ENCODE measurements around the gene PRRG4.
"Not testable (repeated sequence)": the region's sequence is repeated elsewhere in the genome, so short reads cannot be mapped to it uniquely, and the experiment has no call there.

The PRRG4 gene

DNA sequence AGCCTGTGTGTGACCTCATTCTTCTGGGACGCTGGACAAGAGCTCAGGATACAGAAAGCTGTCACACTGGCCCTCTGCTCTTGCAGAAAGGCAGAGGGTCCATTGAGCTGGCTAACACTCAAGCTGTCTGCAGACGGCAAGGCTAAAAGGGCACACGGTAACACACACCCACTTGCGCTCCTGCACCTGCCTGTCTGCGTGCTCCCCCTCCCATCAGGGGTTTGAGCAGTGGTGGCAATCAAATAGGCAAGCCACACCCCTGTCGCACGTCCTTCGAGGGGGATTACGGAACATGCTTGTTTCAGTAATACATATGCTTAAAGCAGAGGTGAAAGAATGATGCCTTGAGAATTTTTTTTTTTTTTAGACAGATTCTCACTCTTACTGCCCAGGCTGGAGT is 55.8 kb downstream of the PRRG4 start:
- no peak for DNase-seq (ENCODE audit: low read depth, low spot score)

DNA sequence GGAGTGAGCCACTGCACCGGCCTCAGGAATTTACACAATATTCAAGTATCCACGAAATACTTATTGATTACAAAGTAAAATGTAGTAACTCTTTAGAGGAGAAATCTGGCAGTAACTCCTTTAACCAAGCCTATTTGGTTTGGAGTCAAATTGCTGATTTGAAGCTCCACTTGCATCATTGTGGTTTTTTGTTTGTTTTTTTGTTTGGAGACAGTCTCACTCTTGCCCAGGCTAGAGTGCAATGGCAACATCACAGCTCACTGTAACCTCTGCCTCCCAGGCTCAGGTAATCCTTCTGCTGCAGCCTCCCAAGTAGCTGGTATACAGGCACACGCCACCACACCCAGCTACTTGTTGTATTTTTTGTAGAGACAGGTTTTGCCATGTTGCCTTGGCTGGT is 56.5 kb downstream of the PRRG4 start:
- no peak for DNase-seq (ENCODE audit: low read depth, low spot score)

DNA sequence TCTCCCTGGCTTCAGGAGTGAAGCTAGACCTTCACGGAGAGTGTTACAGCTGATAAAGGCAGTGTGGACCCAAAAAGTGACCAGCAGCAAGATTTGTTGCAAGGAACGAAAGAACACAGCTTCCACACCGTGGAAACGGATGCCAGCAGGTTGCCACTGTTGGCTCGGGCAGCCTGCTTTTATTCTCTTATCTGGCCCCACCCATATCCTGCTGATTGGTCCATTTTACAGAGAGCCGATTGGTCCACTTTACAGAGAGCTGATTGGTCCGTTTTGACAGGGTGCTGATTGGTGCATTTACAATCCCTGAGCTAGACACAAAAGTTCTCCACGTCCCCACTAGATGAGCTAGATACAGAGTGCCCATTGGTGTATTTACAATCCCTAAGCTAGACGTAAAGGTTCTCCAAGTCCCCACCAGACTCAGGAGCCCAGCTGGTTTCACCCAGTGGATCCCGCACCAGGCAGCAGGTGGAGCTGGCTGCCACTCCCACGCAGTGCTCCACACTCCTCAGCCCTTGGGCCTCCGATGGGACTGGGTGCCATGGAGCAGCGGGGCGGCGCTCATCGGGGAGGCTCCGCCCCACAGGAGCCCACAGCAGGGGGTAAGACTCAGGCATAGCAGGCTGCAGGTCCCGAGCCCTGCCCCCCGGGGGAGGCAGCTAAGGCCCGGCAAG is 58.1 kb downstream of the PRRG4 start:
- DNase-seq (ENCODE audit: low read depth, low spot score) = not testable (repeated sequence)

- not testable (repeated sequence) for DNase-seq (ENCODE audit: low read depth, low spot score)
Observed at GRCh38 chr11:32888384-32888710, 58.6 kb downstream of the PRRG4 start.

- no peak for DNase-seq (ENCODE audit: low read depth, low spot score)
Observed at GRCh38 chr11:32888805-32889204, 59.1 kb downstream of the PRRG4 start.

DNA sequence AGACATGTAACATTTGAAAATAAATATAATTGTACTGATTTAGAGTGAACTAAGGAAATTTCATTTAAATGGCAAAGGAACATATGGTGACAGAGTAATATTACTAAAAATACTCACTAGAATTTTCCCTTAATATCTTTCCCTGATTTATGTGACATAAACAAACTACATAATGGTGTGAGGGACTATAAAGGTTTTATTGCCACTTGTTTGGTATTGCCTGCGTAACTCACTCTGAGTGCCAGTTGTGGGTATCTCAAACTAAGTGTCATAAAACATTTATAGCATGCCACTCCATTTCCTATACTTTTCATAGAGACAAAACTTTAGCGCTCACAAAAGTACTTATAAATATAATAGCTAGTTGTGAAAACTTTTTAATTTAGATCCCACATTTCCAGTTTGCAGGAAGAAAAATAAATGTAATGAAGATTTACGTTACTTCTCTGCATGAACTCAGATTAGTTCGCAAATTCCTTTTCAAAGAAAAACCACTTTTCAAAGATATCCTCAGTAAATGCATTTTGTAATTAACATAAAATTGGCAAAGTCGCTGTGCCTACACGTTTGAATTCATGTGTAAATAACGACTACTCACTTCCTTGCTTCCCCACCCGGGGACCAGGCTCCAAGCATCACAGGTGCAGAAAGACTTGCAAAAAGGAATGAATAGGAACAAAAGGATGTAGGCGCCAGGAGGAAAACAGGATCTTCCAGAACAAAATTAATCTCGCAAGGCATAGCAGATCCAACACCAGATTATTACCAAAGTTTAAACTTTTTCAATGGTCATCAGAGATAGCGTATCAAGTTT is 61.3 kb downstream of the PRRG4 start:
- no peak for DNase-seq (ENCODE audit: low read depth, low spot score)

DNA sequence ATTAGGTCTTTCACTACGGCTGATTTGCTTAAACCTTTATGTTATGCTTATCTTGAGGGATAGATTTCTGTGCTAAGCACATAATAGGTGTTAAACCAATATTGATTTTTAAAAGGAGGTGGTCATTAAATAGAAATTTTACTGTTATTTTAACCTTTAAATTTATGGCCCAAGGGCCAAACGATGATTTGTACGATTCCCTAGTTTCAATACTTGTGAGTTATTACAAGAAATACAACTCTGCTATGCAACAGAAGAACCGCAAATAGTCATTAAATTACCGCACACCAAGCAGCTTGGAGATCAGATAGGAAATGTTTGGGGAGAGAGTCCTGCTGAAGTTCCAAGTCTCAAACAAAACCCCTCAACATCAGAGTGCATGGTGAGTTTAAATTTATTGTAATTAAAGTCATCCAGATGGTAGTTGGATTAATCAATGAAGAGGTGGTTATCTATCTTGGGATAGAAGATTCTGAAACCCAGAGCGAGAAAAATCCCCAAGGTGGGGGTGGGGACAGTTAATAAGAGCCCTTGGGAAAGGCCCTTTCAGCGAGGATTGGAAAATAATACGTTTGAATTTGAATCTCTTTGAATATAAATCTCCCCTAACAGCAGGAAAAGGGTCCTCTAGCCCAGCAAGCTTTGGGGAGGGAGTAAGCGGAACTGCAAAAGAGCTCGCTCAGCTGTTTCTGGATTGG is 62.1 kb downstream of the PRRG4 start:
- no peak for DNase-seq (ENCODE audit: low read depth, low spot score)

DNA sequence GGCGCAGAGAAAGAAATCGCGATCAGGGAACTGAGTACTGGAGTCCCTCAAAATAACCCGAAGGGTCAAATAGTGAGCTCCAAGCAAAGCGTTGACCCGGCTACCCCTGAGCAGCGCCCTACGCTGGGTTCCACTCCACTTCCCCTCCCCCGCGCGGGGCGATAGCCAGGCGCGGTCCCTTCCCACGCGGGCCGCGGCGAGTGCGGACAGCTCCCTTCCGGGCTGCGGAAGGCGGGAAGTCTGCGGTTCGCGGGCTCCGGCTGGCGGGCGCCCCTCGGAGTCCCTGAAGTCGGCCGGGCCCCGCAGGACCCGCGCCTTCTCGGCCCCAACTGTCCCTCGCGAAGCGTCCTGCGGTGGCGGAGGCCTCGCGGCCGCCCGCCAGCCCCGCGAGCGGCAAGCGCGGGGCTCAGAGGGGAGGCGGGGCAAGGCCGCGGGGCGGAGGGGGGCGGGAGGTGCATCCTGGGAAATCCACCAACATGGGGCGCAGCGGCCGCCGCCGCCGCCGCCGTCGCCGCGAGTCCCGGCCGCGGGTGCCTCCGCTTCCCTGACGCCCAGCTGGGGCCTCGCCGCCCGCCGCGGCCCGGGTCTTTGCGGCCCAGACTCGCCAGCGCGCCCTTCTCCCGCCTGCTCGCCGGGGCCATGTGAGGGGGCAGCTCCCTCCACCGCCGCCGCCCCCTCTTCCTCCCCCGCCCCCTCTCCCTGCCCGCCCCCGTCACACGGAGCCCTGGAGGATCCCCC is 62.8 kb downstream of the PRRG4 start, which contains the start of gene QSER1:
TSS of gene QSER1 (plus strand) at position 457 of the 738 bp plus-strand sequence. CDS start 315 bp downstream, outside the sequence.
- DNase-seq (ENCODE audit: low read depth, low spot score) = no peak

DNA sequence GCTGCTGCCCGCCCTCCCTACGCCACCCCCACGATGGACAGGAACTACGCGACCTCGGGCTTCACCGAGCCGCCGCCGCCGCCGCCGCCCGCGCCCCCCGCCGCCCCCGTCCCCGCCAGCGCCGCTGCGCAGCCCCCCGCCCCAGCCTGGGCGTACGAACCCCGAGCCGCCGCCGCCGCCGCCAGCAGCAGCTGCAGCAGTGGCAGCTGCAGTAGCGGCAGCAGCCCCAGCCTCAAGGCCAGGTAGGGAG is 63.3 kb downstream of the PRRG4 start:
- DNase-seq (ENCODE audit: low read depth, low spot score) = no peak

DNA sequence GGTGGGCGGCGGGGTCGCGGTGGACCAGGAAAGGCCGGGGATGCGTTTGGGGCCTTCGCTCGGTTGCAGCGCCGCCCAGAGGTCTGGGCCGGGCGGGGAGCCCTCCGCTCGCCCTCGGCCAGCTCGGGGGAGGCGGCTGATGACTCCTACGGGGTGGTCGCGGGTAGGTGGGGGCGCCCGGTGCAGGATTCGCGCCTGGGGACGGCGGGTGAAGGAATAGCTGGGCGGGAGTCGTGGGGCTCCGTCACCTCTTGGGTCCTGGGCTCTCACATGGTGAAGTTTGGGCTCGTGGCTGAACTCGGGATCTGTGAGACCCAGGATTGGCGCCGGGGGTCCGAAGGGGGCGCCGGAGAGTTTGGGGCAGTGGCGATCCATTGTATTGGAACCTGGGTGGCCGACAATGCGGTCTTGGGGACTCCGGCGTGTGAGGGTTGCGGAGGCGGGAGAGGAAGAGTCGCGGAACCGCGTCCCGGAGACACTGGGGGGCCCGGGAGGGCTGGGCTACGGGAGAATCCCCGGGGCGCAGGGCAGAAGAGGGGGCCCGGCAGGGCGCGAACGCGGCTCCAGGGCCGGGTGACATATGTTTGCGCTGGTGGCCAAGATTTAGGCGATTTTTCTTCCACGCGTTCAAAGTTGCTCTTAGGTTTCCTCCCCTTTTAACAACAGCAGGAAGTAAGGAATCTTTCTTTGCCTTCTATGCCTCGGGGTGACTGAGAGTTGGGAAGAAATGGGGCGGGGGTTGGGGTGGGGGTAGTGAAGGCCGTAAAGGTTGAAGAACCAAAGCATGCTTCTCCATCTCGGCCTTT is 63.8 kb downstream of the PRRG4 start:
- no peak for DNase-seq (ENCODE audit: low read depth, low spot score)

- no peak for DNase-seq (ENCODE audit: low read depth, low spot score)
Observed at GRCh38 chr11:32894149-32894827, 64.6 kb downstream of the PRRG4 start.

- no peak for DNase-seq (ENCODE audit: low read depth, low spot score)
Observed at GRCh38 chr11:32894921-32895320, 65.2 kb downstream of the PRRG4 start.

- no peak for DNase-seq (ENCODE audit: low read depth, low spot score)
Observed at GRCh38 chr11:32895471-32895870, 65.7 kb downstream of the PRRG4 start.

DNA sequence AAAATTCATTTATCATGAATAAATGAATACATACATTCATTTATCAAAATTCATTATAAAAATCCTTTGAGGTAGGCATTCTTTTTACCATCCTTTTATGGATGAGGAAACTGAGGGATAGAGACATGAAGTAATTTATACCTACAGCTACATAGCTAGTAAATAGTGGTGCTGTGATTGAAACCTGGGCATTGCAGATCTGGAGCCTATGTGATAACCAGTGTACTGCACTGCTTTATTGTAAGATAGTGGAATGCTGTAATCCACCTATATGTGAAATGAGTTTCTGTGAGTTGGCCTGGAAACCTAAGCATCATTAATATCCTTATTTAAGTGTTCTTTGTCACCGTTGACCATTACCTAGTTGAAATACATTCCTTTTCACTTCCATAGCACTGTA is 67.4 kb downstream of the PRRG4 start:
- no peak for DNase-seq (ENCODE audit: low read depth, low spot score)

DNA sequence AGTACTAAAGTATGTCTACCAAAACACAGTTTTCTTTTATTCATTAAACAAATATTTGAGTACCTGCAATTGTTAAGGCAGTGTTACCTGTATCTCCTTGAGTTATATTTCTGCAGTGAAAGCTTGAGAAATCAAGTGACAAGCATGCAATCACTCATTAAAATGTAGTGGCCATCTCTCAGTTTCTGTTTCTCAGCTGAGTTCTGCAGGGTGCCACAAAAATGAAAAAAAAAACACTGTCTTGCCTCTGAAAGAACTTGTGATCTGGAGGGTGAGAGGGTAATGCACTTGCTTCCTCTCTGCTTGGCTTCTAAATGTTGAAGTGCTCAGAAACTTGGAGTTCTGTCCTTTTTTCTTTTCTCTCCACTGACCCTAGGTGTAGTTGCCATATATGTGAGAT is 69.7 kb downstream of the PRRG4 start:
- DNase-seq (ENCODE audit: low read depth, low spot score) = no peak

- no peak for DNase-seq (ENCODE audit: low read depth, low spot score)
Observed at GRCh38 chr11:32902089-32902665, 72.5 kb downstream of the PRRG4 start.

DNA sequence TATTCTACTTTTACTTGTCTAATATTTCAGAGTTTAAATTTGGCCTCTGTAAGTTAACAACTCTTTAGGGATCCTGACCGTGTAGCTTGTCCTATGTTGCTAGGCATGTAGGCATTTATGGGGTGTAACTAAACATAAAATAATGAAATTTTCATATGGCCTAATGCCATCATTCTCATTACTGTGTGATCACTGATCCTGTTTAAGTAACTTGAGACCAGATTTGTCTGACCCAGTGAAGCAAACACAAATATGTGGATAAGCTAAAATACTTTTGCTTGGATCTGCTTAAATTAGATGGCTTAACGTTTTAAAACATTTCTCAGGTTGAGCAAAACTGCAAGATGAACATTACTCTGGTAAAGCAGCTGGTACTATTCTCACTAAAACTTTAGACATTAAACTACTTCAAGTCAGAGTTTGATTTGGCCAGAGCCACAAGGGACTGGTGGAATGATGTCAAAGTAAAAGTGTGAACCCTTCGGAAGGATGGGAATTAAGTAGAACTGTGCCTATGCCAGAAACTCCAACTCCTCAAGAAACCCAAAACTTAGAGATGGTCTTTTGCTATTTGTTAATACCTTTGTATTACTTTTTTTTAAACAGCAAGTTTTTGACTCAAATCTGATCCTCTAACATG is 75.4 kb downstream of the PRRG4 start:
- no peak for DNase-seq (ENCODE audit: low read depth, low spot score)

Measured in smooth muscle cell of the brain vasculature (primary cell).